Measurements from ENCODE around the gene TAS2R8. TPM values are rescaled to one million over a fixed set of nuclear protein-coding genes. Genes with fewer than 3 reads are reported as not detected.

TAS2R8 gene, protein sequence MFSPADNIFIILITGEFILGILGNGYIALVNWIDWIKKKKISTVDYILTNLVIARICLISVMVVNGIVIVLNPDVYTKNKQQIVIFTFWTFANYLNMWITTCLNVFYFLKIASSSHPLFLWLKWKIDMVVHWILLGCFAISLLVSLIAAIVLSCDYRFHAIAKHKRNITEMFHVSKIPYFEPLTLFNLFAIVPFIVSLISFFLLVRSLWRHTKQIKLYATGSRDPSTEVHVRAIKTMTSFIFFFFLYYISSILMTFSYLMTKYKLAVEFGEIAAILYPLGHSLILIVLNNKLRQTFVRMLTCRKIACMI
- 0.22 and 0.26 TPM in 2 replicates for total RNA-seq

DNA sequence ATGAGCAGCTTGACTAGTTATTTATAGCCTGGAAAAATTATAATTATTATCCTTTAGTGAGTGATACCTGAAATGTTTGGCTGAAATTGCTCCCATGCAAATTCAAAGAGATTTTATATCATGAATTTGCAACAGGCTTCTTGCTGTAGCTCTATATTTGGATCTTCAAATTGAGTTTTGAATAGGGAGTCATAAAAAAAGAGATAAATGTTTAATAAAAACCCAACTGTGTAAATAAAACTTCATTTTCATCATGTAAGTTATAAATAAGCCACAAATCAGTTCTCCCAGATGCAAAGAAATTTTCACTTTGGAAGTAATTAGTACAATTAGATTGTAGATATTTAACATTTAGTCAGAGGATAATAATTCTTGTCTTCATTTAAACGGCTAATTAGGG lies at the start of gene TAS2R8:
Gene TAS2R8 (minus strand): TSS at position 101 of the 400 bp plus-strand sequence. CDS start 306 bp downstream, outside the sequence.

DNA sequence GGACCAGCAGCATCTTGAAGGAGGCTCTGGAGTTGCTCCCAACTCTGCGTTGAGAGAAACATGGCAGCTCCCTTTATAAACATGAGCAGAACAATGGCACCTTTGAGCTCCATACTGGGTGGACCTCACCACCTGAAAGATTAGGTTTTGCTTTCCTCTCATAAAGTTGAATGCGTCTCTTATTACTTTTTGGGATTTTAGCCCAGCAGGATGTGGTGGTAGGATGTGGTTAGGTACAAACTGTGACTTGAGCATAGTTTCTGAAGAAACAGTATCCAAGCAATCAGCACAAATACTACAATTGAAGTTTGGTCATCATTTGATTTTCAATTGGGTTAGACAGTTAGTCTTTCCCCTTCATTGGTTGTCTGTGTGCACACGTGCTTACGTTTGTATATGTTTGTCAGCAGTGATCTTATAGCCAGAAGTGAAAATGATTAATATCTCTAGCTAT lies 42.4 kb upstream of the TAS2R8 start, which contains the start of gene PRR4:
Gene PRR4 (minus strand): TSS at position 51 of the 454 bp plus-strand sequence. CDS start 38 bp downstream, at position 13.

DNA sequence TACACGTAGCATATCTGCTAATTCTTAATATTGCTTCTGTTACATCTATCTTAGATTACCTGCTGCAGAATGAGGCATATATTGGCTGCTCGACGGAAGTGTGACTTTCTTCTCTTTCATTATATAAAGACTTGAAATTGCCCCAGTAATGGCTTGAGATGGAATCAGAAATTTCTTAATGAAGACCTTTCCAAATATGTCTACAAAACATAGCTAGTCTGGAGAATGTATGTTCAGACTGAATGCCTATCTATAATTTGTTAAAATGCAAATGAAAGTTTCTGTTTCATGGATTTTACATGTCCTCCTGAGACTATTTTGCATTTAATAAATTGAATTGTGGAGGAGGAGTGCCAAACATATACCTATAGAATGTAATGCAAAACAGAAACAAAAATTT lies 19.2 kb upstream of the TAS2R8 start, which contains the start of gene TAS2R10:
Gene TAS2R10 (minus strand): TSS at position 101 of the 400 bp plus-strand sequence. CDS start 89 bp downstream, at position 12.

DNA sequence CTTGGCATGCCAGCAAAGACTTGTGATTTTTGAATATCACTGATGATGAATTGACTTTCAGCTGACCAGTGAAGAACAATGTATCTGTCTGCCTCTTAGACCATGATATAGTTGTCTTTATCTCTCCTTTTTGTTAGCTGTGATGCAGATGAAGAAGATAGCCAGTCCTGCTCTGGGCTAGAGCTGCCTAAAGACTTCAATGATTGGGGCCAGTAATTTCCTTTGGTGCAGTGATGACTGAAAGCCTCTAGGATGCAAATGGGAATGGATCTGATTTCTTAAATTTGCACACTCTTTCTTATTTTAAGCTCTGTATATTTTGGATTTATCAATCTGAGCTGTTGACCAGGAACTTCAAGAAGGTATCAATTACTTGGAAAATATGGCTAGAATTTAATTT lies 3.0 kb upstream of the TAS2R8 start, which contains the start of gene TAS2R9:
Gene TAS2R9 (minus strand): TSS at position 101 of the 400 bp plus-strand sequence. CDS start 93 bp downstream, at position 8.

DNA sequence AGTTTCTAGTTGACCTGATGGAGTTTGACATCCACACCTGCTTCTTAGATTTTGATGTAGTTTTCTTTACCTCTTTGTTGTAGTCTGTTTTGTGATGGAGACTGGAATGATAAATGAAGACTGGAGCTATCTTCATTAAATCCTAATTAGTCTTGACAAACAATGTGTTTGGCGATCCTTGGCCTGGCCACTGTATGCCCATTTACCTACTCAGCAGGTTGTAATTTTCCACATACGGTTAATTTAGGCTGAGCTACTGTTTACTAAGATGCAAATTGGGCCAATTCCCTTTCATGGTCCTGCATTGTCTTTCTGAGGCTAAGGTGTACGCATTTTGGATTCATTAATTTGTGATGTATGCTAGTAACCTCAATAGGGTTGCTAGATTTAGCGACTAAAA lies 4.5 kb downstream of the TAS2R8 start, which contains the start of gene TAS2R7:
Gene TAS2R7 (minus strand): TSS at position 41 of the 400 bp plus-strand sequence. CDS start 57 bp downstream, outside the sequence.

Small RNA genes lying within 50 kb of the gene (small RNA-seq; reads per million reads assigned to genes)
- gene PRR4: not detected

Other genes starting within 250 kb of the TAS2R8 start
- 25.8 and 27.7 TPM in 2 replicates for gene MAGOHB, start 193.7 kb downstream of the TAS2R8 start, total RNA-seq
- gene STYK1, start 133.2 kb downstream of the TAS2R8 start, total RNA-seq: 0.11 and 0.13 TPM in 2 replicates
- gene YBX3, start 84.0 kb downstream of the TAS2R8 start, total RNA-seq: 168 and 195 TPM in 2 replicates
- 0.22 TPM in 1 of 2 replicates, not detected in the other for gene TAS2R7, start 4.7 kb downstream of the TAS2R8 start, total RNA-seq
- gene TAS2R9, start 2.9 kb upstream of the TAS2R8 start, total RNA-seq: 0.32 and 0.52 TPM in 2 replicates
- 1.9 and 2.9 TPM in 2 replicates for gene TAS2R10, start 19.1 kb upstream of the TAS2R8 start, total RNA-seq
- 3.4 and 4.2 TPM in 2 replicates for gene PRR4, start 42.2 kb upstream of the TAS2R8 start, total RNA-seq
- 27.2 and 29.7 TPM in 2 replicates for gene PRH1, start 77.0 kb upstream of the TAS2R8 start, total RNA-seq
- 4.5 and 4.6 TPM in 2 replicates for gene TAS2R13, start 102.3 kb upstream of the TAS2R8 start, total RNA-seq
- 0.54 TPM in 1 of 2 replicates, not detected in the other for gene PRH2, start 122.0 kb upstream of the TAS2R8 start, total RNA-seq
- 8.0 and 9.1 TPM in 2 replicates for gene TAS2R14, start 132.0 kb upstream of the TAS2R8 start, total RNA-seq
- 5.7 and 7.8 TPM in 2 replicates for gene TAS2R50, start 179.6 kb upstream of the TAS2R8 start, total RNA-seq
- 6.7 and 7.2 TPM in 2 replicates for gene TAS2R20, start 191.0 kb upstream of the TAS2R8 start, total RNA-seq
- 10.5 and 11.1 TPM in 2 replicates for gene TAS2R19, start 215.3 kb upstream of the TAS2R8 start, total RNA-seq
- 11.8 and 12.4 TPM in 2 replicates for gene TAS2R31, start 224.1 kb upstream of the TAS2R8 start, total RNA-seq